CD4-positive, alpha-beta T cell treated with Interleukin-2 at 100 ng/mL for 4 hours (primary cell): Measurements from ENCODE around the gene NF1.
"Not testable (repeated sequence)": the region's sequence is repeated elsewhere in the genome, so short reads cannot be mapped to it uniquely, and the experiment has no call there.

Experiments
- DNase-seq: peaks from one replicate; pipeline ENCODE4 v3.0.0-alpha.2; 2020; ENCODE audit warnings: low spot score

NF1 gene

GRCh38 chr17:31132977-31133376, 38.2 kb downstream of the NF1 start:
- no peak for DNase-seq

GRCh38 chr17:31134576-31134975, 39.8 kb downstream of the NF1 start:
- no peak for DNase-seq

- no peak for DNase-seq
These were observed 41.5 kb downstream of the NF1 start for GRCh38 chr17:31136319-31136718.

DNA sequence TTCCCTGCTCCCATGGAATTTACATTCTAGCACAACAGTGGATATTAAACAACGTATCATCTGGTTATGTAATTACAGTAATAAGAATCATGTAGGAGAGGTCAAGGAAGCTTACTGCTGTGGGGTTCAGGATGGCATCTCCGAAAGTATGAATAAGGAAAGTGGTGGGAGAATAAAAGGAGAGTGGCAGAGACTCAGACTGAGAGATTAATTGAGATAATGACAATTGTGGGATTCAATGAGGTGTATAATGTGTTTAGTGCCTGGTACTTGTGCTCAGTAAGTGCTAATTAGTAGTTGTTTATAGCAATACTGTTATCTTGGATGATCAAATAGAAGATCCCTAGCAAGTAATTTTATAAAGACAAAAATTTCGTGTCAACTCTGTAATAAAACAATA, 45.3 kb downstream of the NF1 start:
- no peak for DNase-seq

- no peak for DNase-seq
These were observed 49.7 kb downstream of the NF1 start for GRCh38 chr17:31144428-31144827.

- no peak for DNase-seq
These were observed 50.1 kb downstream of the NF1 start for GRCh38 chr17:31144836-31145235.

DNA sequence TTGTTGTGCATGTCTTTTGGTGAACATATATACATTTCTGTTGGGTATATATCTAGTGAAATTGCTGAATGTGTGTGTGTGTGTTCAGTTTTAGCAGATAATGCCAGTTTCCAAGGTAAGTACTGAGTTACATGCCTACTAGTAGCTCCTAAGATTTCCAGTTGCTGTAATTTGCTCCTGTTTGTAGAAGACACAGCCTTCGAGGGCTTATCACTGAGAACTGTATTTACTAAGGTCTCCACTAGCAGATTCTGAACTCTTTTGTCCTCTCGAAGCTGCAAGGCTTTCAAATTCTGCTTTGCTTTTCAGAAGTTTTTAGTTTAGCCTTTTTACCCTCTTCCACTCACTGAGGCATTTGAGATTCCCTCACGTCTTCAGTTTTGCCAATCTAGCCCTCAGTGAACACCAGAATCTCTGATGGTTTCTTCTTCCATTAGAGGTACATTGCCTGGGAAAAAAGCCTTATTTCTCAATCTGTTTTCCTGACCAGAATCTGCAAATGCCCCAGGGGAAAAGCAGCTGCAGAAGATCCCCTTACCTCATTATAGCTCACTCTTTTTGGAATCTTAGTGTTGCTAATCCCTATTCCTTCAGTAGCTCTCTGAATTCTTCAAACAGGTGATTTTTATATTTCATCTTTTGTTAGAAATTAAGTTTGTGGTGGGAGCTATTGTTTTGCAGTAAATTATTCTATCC, 52.9 kb downstream of the NF1 start:
- no peak for DNase-seq

DNA sequence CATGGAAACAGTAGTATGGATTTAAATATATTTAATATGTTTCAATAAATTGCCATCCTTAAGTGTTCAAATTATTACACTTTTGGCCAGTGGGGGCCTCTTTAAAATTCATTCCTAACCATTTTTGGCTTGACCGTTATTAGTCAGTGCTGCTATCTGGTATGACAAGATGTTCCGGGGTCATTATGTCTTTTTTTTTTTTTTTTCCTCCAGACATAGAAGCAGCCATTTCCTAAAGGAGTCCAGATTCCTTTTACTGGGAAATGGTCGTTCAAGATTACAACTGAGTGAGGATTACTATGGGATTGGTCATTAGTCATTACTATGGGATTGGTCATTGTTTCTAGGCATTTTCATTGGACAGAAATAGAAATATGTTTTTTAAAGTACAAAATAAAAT, 53.4 kb downstream of the NF1 start:
- DNase-seq = no peak

GRCh38 chr17:31152271-31152670, 57.5 kb downstream of the NF1 start:
- no peak for DNase-seq

DNA sequence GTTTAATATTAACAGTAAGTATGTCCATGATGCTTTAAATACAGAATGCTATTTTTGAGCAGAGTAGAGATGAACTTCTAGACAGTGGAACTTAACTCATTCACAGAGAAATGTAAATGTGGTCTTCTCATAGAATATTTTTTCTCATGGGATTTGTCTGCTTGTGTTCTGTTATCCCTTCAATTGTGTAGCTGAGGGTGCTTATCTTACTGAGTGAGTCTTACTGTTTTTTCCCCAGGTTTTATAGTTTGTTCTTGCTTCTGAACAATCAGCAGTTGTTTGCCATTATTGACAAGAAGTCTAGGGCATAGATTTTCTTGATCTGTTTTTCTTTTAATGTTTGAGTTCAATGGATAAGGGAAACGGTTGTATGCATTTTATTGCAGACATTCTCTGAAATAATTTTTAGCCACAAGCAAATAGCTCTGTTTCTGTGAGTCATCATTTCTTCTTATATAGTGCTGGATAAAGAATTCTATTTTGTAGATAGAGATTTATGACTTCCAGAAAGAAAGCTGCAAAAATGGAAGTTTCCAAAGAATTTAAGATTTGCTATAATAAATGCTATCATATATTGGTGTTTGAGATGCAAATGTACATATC, 60.5 kb downstream of the NF1 start:
- DNase-seq = no peak

DNA sequence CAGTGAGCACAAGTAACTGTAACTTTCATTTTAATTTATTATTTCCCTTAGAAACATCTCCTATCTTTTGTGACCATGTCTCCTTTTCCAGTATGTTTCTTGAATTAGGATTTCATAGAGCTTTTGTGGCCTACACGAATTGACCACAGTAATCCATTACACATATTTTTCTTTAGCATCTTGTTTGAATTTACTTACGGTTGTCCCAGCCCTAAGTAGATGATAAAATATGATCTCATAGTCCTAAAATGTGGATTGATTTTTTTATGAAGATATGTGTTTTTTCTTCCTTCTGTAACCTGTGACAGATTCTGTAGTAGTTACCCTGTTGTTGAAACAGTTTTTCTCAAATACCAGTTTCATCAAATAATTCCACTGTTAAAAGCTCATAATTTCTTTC, 61.5 kb downstream of the NF1 start:
- no peak for DNase-seq

DNA sequence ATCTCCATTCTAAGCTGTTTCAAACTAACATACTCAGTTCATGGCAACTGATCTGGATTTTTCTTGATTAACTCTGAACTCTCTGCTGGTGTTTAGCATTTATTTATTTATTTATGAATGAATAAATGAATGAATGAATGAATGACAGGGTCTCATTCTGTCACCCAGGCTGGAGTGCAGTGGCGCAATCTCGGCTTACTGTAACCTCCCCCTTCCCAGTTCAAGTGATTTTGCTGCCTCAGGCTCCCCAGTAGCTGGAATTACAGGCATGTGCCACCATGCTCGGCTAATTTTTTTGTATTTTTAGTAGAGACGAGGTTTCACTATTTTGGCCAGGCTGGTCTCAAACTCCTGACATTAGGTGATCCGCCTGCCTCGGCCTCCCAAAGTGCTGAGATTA, 62.1 kb downstream of the NF1 start:
- not testable (repeated sequence) for DNase-seq

DNA sequence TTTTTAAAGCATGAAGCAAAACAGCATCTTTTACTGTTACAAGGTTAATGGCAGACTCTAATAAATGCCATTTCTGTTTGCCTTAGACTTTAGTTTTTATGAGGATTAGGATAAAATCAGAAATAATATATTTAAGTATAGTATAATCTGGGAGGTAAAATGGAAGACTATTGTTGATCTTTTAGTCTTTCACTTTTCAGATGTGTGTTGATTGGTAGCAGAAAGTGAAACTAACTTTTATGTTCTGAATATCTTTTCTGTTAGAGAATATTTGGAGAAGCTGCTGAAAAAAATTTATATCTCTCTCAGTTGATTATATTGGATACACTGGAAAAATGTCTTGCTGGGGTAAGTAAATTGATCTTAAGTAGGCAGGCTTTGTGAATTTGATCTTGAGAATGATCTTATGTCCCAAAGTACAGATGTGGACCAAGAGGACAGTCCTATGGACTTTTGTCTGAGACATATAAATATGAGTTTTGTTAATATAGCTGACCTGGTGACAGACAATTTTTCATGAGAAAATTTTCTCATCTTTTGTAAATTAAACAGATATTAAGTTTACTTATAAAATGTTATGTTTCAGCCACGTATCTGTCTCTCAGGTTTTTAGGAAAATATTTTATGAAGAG, 64.1 kb downstream of the NF1 start:
- no peak for DNase-seq

- DNase-seq = no peak
These were observed 68.5 kb downstream of the NF1 start for GRCh38 chr17:31163091-31163781.

DNA sequence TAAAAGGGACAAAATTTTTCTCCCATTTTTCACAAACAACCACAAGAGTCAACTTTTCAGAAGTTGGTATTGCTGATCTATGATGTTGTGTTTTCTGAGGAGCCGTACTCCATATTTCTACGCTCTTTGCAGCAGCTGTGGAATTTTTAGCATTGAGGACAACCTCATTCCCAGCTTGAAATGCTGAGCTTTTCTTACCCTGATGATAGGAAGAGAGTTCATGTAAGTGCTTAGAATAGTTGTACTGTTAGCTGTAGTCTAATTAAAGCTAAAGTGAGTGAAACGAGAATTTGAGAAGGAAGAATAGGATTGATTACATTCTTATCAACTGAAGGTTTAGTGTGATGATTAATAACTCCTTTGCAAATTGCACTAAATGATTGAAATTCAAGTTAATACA, 72.3 kb downstream of the NF1 start:
- no peak for DNase-seq

DNA sequence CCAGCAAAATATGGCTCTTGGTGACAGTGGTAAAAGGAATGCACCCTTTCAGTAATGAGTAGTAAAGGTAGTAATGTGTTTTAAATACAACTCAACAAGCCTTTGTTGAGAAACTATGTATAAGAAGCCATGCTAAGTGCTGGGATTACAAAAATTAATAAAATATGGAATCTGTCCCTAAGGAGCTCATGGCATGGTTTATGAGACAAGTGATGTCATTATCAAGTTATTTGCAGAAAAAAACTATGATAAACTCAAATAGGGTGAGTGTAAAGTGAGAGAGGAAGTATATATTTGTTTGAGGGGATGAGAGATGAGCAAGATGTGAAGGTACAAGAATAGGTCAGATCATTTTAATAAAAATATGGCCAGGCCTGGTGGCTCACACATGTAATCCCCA, 76.9 kb downstream of the NF1 start:
- no peak for DNase-seq

- no peak for DNase-seq
These were observed 77.6 kb downstream of the NF1 start for GRCh38 chr17:31172388-31172787.

DNA sequence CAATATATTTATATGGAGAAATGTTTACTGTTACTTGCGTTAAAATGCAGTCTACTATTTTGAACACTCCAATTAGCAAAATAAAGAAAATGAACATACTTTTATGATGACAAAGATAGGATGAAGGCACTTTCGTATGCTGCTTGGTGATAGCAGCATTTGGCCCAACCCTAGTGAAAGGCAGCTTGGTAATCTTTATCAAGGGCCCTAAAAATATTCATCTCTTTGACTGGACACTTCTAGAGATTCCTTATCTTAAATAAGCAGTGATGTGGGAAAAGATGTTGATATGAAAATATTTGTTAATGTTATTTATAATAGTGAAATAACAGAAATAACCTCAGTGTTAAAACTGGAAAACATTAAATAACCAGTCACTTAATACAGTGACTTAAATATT, 79.4 kb downstream of the NF1 start:
- DNase-seq = no peak

- no peak for DNase-seq
These were observed 80.5 kb downstream of the NF1 start for GRCh38 chr17:31175237-31175636.

GRCh38 chr17:31176143-31176542, 81.4 kb downstream of the NF1 start:
- not testable (repeated sequence) for DNase-seq

DNA sequence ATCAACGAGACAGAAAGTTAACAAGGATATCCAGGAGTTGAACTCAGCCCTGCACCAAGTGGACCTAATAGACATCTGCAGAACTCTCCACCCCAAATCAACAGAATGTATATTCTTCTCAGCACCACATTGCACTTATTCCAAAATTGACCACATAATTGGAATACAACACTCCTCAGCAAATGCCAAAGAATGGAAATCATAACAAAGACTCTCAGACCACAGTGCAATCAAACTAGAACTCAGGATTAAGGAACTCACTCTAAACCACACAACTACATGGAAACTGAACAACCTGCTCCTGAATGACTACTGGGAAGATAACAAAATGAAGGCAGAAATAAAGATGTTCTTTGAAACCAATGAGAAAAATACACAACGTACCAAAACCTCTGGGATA, 84.2 kb downstream of the NF1 start:
- not testable (repeated sequence) for DNase-seq

GRCh38 chr17:31195305-31195704, 100.5 kb downstream of the NF1 start:
- DNase-seq = no peak

DNA sequence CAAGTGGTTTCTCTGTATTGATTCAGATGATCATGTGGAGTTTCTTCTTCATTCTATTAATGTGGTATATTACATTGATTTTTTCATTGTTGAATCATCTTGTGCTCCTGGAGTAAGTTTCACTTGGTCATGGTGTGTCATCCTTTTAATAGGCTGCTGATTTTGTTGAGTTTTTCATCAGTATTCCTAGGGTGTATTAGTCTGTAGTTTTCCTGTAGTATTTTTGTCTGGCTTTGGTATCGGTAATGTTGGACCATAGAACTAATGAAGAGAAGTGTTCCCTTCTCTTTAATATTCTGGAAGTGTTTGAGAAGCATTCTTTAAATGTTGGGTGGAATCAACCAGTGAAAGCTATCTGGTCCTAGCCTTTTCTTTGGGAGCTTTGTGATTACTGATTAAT, 103.2 kb downstream of the NF1 start:
- no peak for DNase-seq
